ENCODE data around the gene TNFSF18. TPM values are rescaled to one million over a fixed set of nuclear protein-coding genes. Genes with fewer than 3 reads are reported as not detected.

Gene TNFSF18
- total RNA-seq, 1 donor from 2014 or later, result not detected

- intact Hi-C loops (cut with micrococcal nuclease), result no loop called here
- Mint-ChIP-seq H3K4me3 (no peak overlapping the region), H3K4me1 (no peaks in the 10 kb centered on the region), H3K27ac (no peak overlapping the region), H3K36me3 (ENCODE audit: low read depth) (no peaks in the 10 kb centered on the region), H3K27me3 (peaks cover 4% of the 10 kb centered on the region), H3K9me3 (no peaks in the 10 kb centered on the region)
- DNase-seq, result no peak
Observed at GRCh38 chr1:173057984-173058383, 7.2 kb upstream of the TNFSF18 start.

GRCh38 chr1:173056365-173056764, 5.6 kb upstream of the TNFSF18 start:
- Mint-ChIP-seq H3K4me3 (no peak overlapping the region), H3K27me3 (peaks cover 4% of the 10 kb centered on the region), H3K27ac (no peak overlapping the region), H3K9me3 (no peaks in the 10 kb centered on the region), H3K4me1 (no peaks in the 10 kb centered on the region), H3K36me3 (ENCODE audit: low read depth) (no peaks in the 10 kb centered on the region)
- DNase-seq, result no peak
- intact Hi-C loops (cut with micrococcal nuclease), result no loop called here

GRCh38 chr1:173052681-173053196, 2.0 kb upstream of the TNFSF18 start:
- peaks cover 10% of the 10 kb centered on the region for H3K27me3 Mint-ChIP-seq
- H3K4me1 Mint-ChIP-seq, result peaks cover 2% of the 10 kb centered on the region

GRCh38 chr1:173049322-173049633, 1.5 kb downstream of the TNFSF18 start:
- Mint-ChIP-seq H3K4me3 (no peak overlapping the region), H3K27ac (no peak overlapping the region), H3K9me3 (no peaks in the 10 kb centered on the region)

More at GRCh38 chr1:173052681-173053196, 2.0 kb upstream of the TNFSF18 start:
- no peaks in the 10 kb centered on the region for H3K36me3 Mint-ChIP-seq (ENCODE audit: low read depth)
- H3K4me3 Mint-ChIP-seq, result no peak overlapping the region
- H3K27ac Mint-ChIP-seq, result no peak overlapping the region
- H3K9me3 Mint-ChIP-seq, result no peaks in the 10 kb centered on the region
- intact Hi-C loops (cut with micrococcal nuclease), result no loop called here
- DNase-seq, result no peak

GRCh38 chr1:173048621-173049321, 2.0 kb downstream of the TNFSF18 start:
- Mint-ChIP-seq H3K27me3 (peaks cover 7% of the 10 kb centered on the region), H3K27ac (no peak overlapping the region), H3K4me3 (no peak overlapping the region), H3K9me3 (no peaks in the 10 kb centered on the region), H3K36me3 (ENCODE audit: low read depth) (no peaks in the 10 kb centered on the region), H3K4me1 (peaks cover 2% of the 10 kb centered on the region)
- DNase-seq, result no peak
- intact Hi-C loops (cut with micrococcal nuclease), result no loop called here

More at GRCh38 chr1:173049322-173049633, 1.5 kb downstream of the TNFSF18 start:
- DNase-seq, result no peak
- intact Hi-C loops (cut with micrococcal nuclease), result no loop called here
- peaks cover 7% of the 10 kb centered on the region for H3K27me3 Mint-ChIP-seq
- H3K4me1 Mint-ChIP-seq, result peaks cover 2% of the 10 kb centered on the region
- H3K36me3 Mint-ChIP-seq (ENCODE audit: low read depth), result no peaks in the 10 kb centered on the region

- Mint-ChIP-seq H3K27ac (no peak overlapping the region), H3K4me1 (peaks cover 5% of the 10 kb centered on the region), H3K27me3 (peaks cover 4% of the 10 kb centered on the region), H3K9me3 (peaks cover 5% of the 10 kb centered on the region), H3K4me3 (no peak overlapping the region), H3K36me3 (ENCODE audit: low read depth) (no peaks in the 10 kb centered on the region)
- DNase-seq, result no peak
- intact Hi-C loops (cut with micrococcal nuclease), result no loop called here
Observed at GRCh38 chr1:173044656-173045055, 6.1 kb downstream of the TNFSF18 start.

- Mint-ChIP-seq H3K27me3 (peaks cover 1% of the 10 kb centered on the region), H3K36me3 (ENCODE audit: low read depth) (no peaks in the 10 kb centered on the region), H3K4me3 (no peak overlapping the region), H3K27ac (no peak overlapping the region), H3K4me1 (peaks cover 15% of the 10 kb centered on the region), H3K9me3 (peaks cover 11% of the 10 kb centered on the region)
- intact Hi-C loops (cut with micrococcal nuclease), result no loop called here
- DNase-seq, result no peak
Observed at GRCh38 chr1:173043253-173043652, 7.5 kb downstream of the TNFSF18 start.

GRCh38 chr1:173042806-173043205, 7.9 kb downstream of the TNFSF18 start:
- Mint-ChIP-seq H3K27ac (no peak overlapping the region), H3K4me1 (peaks cover 19% of the 10 kb centered on the region), H3K36me3 (ENCODE audit: low read depth) (no peaks in the 10 kb centered on the region), H3K4me3 (no peak overlapping the region), H3K9me3 (peaks cover 16% of the 10 kb centered on the region), H3K27me3 (no peaks in the 10 kb centered on the region)
- no peak for DNase-seq
- intact Hi-C loops (cut with micrococcal nuclease), result no loop called here

- intact Hi-C loops (cut with micrococcal nuclease), result loop anchor here (2.0 kb wide), 1 partner anchor 221 kb away; no protein-coding TSS in a partner anchor
Observed at GRCh38 chr1:173039626-173040025, 11.1 kb downstream of the TNFSF18 start.

GRCh38 chr1:173038875-173039554, 11.7 kb downstream of the TNFSF18 start:
- DNase-seq, result peak; percentile 67
- Mint-ChIP-seq H3K9me3 (peaks cover 20% of the 10 kb centered on the region), H3K36me3 (ENCODE audit: low read depth) (no peaks in the 10 kb centered on the region), H3K4me3 (no peak overlapping the region), H3K27me3 (peaks cover 2% of the 10 kb centered on the region), H3K4me1 (peaks cover 19% of the 10 kb centered on the region), H3K27ac (peak overlapping the region; percentile 9)
- intact Hi-C loops (cut with micrococcal nuclease), result loop anchor here (2.0 kb wide), 1 partner anchor 220 kb away; no protein-coding TSS in a partner anchor

More at GRCh38 chr1:173039626-173040025, 11.1 kb downstream of the TNFSF18 start:
- no peak for DNase-seq
- no peak overlapping the region for H3K4me3 Mint-ChIP-seq
- no peaks in the 10 kb centered on the region for H3K27me3 Mint-ChIP-seq
- H3K36me3 Mint-ChIP-seq (ENCODE audit: low read depth), result no peaks in the 10 kb centered on the region
- peaks cover 19% of the 10 kb centered on the region for H3K4me1 Mint-ChIP-seq
- no peak overlapping the region for H3K27ac Mint-ChIP-seq
- peaks cover 20% of the 10 kb centered on the region for H3K9me3 Mint-ChIP-seq

GRCh38 chr1:173024543-173024942, 26.2 kb downstream of the TNFSF18 start:
- H3K4me3 Mint-ChIP-seq, result no peak overlapping the region
- peaks cover 4% of the 10 kb centered on the region for H3K27me3 Mint-ChIP-seq
- no peaks in the 10 kb centered on the region for H3K36me3 Mint-ChIP-seq (ENCODE audit: low read depth)

GRCh38 chr1:173023343-173023742, 27.4 kb downstream of the TNFSF18 start:
- peaks cover 11% of the 10 kb centered on the region for H3K9me3 Mint-ChIP-seq
- intact Hi-C loops (cut with micrococcal nuclease), result no loop called here

More at GRCh38 chr1:173024543-173024942, 26.2 kb downstream of the TNFSF18 start:
- Mint-ChIP-seq H3K4me1 (no peaks in the 10 kb centered on the region), H3K9me3 (peaks cover 14% of the 10 kb centered on the region), H3K27ac (no peak overlapping the region)
- intact Hi-C loops (cut with micrococcal nuclease), result no loop called here
- DNase-seq, result no peak

GRCh38 chr1:173020138-173020750, 30.5 kb downstream of the TNFSF18 start:
- peaks cover 5% of the 10 kb centered on the region for H3K9me3 Mint-ChIP-seq
- no peak for DNase-seq
- no peak overlapping the region for H3K4me3 Mint-ChIP-seq
- H3K27me3 Mint-ChIP-seq, result peaks cover 7% of the 10 kb centered on the region
- intact Hi-C loops (cut with micrococcal nuclease), result no loop called here
- H3K4me1 Mint-ChIP-seq, result no peaks in the 10 kb centered on the region
- H3K36me3 Mint-ChIP-seq (ENCODE audit: low read depth), result no peaks in the 10 kb centered on the region
- no peak overlapping the region for H3K27ac Mint-ChIP-seq

More at GRCh38 chr1:173023343-173023742, 27.4 kb downstream of the TNFSF18 start:
- Mint-ChIP-seq H3K27ac (no peak overlapping the region), H3K27me3 (peaks cover 6% of the 10 kb centered on the region), H3K36me3 (ENCODE audit: low read depth) (no peaks in the 10 kb centered on the region), H3K4me1 (no peaks in the 10 kb centered on the region), H3K4me3 (no peak overlapping the region)
- DNase-seq, result no peak

- Mint-ChIP-seq H3K27ac (no peak overlapping the region), H3K4me1 (no peaks in the 10 kb centered on the region), H3K9me3 (no peaks in the 10 kb centered on the region), H3K36me3 (ENCODE audit: low read depth) (no peaks in the 10 kb centered on the region), H3K27me3 (peaks cover 11% of the 10 kb centered on the region), H3K4me3 (no peak overlapping the region)
- DNase-seq, result no peak
- intact Hi-C loops (cut with micrococcal nuclease), result no loop called here
Observed at GRCh38 chr1:173017792-173018191, 32.9 kb downstream of the TNFSF18 start.

All from activated CD4-positive, alpha-beta T cell treated with anti-CD3 and anti-CD28 coated beads, Interleukin-2, amount 10 ng/mL, durations not matched to agents 24 days and 14 days (primary cell).